Neural cell (in vitro differentiated cells): ENCODE measurements around the gene MYBPHL. TPM values are rescaled to one million over a fixed set of nuclear protein-coding genes. Genes with fewer than 3 reads are reported as not detected.

Source experiments
- H2AFZ ChIP-seq: fragments of 200-600, 300-800 bp; sonication (generic), shearing (Covaris generic); 2 replicates; pipeline ENCODE4 v1.6.0; 2014; ENCODE audit warnings: low read depth, mild to moderate bottlenecking, antibody characterized with exemption, low read length, moderate library complexity
- H3F3A ChIP-seq: fragments of 200-600 bp; shearing (Covaris generic); 2 replicates; pipeline ENCODE4 v1.6.1; 2016; ENCODE audit warnings: mild to moderate bottlenecking, moderate library complexity, mixed read lengths, antibody characterized with exemption, low read length; ENCODE audit not compliant: insufficient read depth, poor library complexity, severe bottlenecking
- H3K27ac ChIP-seq: fragments of 200-600, 300-800 bp; sonication (generic), shearing (Covaris generic); 2 replicates; pipeline ENCODE4 v1.5.1; 2014; ENCODE audit warnings: mild to moderate bottlenecking, low read length, moderate library complexity
- H3K27me3 ChIP-seq: fragments of 300-800, 200-600 bp; sonication (generic), shearing (Covaris generic); 2 replicates; pipeline ENCODE4 v1.6.0; 2014; ENCODE audit warnings: mild to moderate bottlenecking, low read depth, low read length, moderate library complexity; ENCODE audit not compliant: insufficient read depth
- H3K36me3 ChIP-seq: fragments of 300-800, 200-600 bp; sonication (generic), shearing (Covaris generic); 2 replicates; pipeline ENCODE4 v1.5.1; 2014; ENCODE audit warnings: mild to moderate bottlenecking, antibody characterized with exemption, low read length, moderate library complexity; ENCODE audit not compliant: insufficient read depth
- H3K4me2 ChIP-seq: fragments of 300-800, 200-600 bp; sonication (generic), shearing (Covaris generic); 2 replicates; pipeline ENCODE4 v1.6.0; 2014; ENCODE audit warnings: mild to moderate bottlenecking, low read length
- H3K4me3 ChIP-seq: fragments of 300-800, 200-600 bp; sonication (generic), shearing (Covaris generic); 2 replicates; pipeline ENCODE4 v1.5.1; 2014; ENCODE audit warnings: mild to moderate bottlenecking, low read length, moderate library complexity
- H3K79me2 ChIP-seq: fragments of 200-600 bp; shearing (Covaris generic); replicated peaks from 2 replicates; pipeline ENCODE4 v1.6.0; 2014; ENCODE audit warnings: mild to moderate bottlenecking, low read length, moderate library complexity; ENCODE audit not compliant: insufficient read depth
- H3K9ac ChIP-seq: fragments of 300-800, 200-600 bp; sonication (generic), shearing (Covaris generic); 2 replicates; pipeline ENCODE4 v1.6.1; 2016; ENCODE audit warnings: mild to moderate bottlenecking, low read length, mixed read lengths
- H3K9me2 ChIP-seq: fragments of 200-600 bp; shearing (Covaris generic); 2 replicates; pipeline ENCODE4 v1.6.1; 2016; ENCODE audit warnings: mild to moderate bottlenecking, low read length, mixed read lengths; ENCODE audit not compliant: insufficient read depth
- H3K9me3 ChIP-seq: fragments of 200-600, 300-800 bp; sonication (generic), shearing (Covaris generic); 2 replicates; pipeline ENCODE4 v1.6.1; 2016; ENCODE audit warnings: mild to moderate bottlenecking, mixed run types, low read length, moderate library complexity, mixed read lengths
- H4K20me1 ChIP-seq: fragments of 200-600 bp; shearing (Covaris generic); 2 replicates; pipeline ENCODE4 v1.6.1; 2016; ENCODE audit warnings: mild to moderate bottlenecking, mixed run types; ENCODE audit not compliant: insufficient read depth
- CTCF ChIP-seq: fragments of 450-650 bp; IDR thresholded peaks from 2 replicates; pipeline ENCODE4 v1.5.1; 2014; ENCODE audit warnings: antibody characterized with exemption, mild to moderate bottlenecking, moderate library complexity; ENCODE audit not compliant: poor library complexity, severe bottlenecking
- EP300 ChIP-seq: fragments of 450-650 bp; conservative IDR thresholded peaks from 2 replicates; pipeline ENCODE4 v1.6.1; 2014; ENCODE audit warnings: antibody characterized with exemption, mild to moderate bottlenecking, moderate library complexity; ENCODE audit not compliant: poor library complexity, severe bottlenecking
- EZH2 ChIP-seq: fragments of 200-600, 300-800 bp; shearing (Covaris generic), sonication (generic); IDR thresholded peaks from 2 replicates; pipeline ENCODE4 v1.6.1; 2014; ENCODE audit warnings: antibody characterized with exemption, low read length, borderline replicate concordance, mild to moderate bottlenecking; ENCODE audit not compliant: insufficient read depth, poor library complexity, severe bottlenecking
- MXI1 ChIP-seq: fragments of 450-650 bp; conservative IDR thresholded peaks from 2 replicates; pipeline ENCODE4 v1.6.1; 2014; ENCODE audit warnings: antibody characterized with exemption, mild to moderate bottlenecking; ENCODE audit not compliant: poor library complexity, severe bottlenecking
- POLR2AphosphoS5 ChIP-seq: IDR thresholded peaks from 2 replicates; pipeline ENCODE4 v1.6.1; 2012
- RAD21 ChIP-seq: fragments of 450-650 bp; conservative IDR thresholded peaks from 2 replicates; pipeline ENCODE4 v1.6.1; 2014; ENCODE audit warnings: antibody characterized with exemption, mild to moderate bottlenecking, moderate library complexity
- REST ChIP-seq: IDR thresholded peaks from 2 replicates; pipeline ENCODE4 v1.6.1; 2012; ENCODE audit warnings: borderline replicate concordance
- SMC3 ChIP-seq: fragments of 450-650 bp; conservative IDR thresholded peaks from 2 replicates; pipeline ENCODE4 v1.6.1; 2014; ENCODE audit warnings: antibody characterized with exemption, mild to moderate bottlenecking, moderate library complexity; ENCODE audit not compliant: poor library complexity
- TAF1 ChIP-seq: IDR thresholded peaks from 2 replicates; pipeline ENCODE4 v1.6.1; 2012; ENCODE audit warnings: low read depth
- polyA plus RNA-seq: library from polyadenylated mRNA; depleted of rRNA; stranded (reverse); fragments of >200 nt; gene quantifications from 2 replicates; pipeline ENCODE4 v1.2.3, GENCODE V29; 2014

Gene MYBPHL
- polyA plus RNA-seq, 1 donor from 2014 or later, result 1.6 TPM

DNA sequence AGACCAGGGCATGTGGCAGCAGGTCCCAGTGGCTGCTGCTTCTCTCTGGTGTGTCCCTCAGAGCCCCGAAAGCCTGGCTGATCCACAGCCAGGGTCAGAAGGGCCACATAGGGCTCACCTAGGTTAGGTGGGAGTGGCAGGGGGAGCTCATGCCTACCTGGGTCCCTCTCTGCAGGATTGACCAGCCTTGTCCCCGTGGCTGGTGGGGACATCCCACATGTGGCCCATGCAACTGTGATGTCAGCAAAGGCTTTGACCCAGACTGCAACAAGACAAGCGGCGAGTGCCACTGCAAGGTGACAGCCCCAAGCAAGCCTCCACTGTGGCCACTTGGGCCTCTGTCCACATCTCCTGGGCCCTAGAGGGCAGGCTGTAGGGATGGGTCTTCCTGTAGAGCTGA is 41.8 kb downstream of the MYBPHL start:
- Histone ChIP-seq H2AFZ (no peak overlapping the region), H3K27ac (no peak overlapping the region), H3F3A (no peaks in the 10 kb centered on the region), H4K20me1 (no peaks in the 10 kb centered on the region), H3K9me2 (no peaks in the 10 kb centered on the region), H3K9ac (no peak overlapping the region), H3K27me3 (no peaks in the 10 kb centered on the region), H3K9me3 (no peaks in the 10 kb centered on the region), H3K4me3 (no peak overlapping the region), H3K4me2 (no peak overlapping the region), H3K36me3 (peaks cover 12% of the 10 kb centered on the region), H3K79me2 (no peaks in the 10 kb centered on the region)
- TF ChIP-seq SMC3 (no peak), MXI1 (no peak)

DNA sequence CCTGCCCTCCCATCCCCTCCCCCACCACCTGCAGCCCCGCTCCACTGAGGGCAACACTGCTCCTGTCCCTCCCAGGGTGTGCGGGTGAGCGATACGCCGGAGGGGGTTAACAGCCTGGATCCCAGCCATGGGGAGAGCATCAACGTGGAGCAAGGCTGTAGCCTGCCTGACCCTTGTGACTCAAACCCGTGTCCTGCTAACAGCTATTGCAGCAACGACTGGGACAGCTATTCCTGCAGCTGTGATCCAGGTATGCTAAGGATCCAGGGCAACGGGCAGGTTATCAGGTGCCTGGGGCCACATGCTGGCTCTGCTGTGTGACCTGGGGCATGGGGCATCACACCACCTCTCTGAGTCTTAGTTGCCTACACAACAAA is 42.4 kb downstream of the MYBPHL start:
- Histone ChIP-seq H3K27me3 (no peaks in the 10 kb centered on the region), H3K9me2 (no peaks in the 10 kb centered on the region), H3K9ac (no peak overlapping the region), H3K36me3 (peaks cover 12% of the 10 kb centered on the region), H3K9me3 (no peaks in the 10 kb centered on the region), H2AFZ (no peak overlapping the region), H3K4me3 (no peak overlapping the region), H3F3A (no peaks in the 10 kb centered on the region), H3K27ac (no peak overlapping the region), H3K4me2 (no peak overlapping the region), H3K79me2 (no peaks in the 10 kb centered on the region), H4K20me1 (no peaks in the 10 kb centered on the region)
- TF ChIP-seq EZH2 (no peak), EP300 (no peak), REST (no peak), TAF1 (no peak), RAD21 (no peak), MXI1 (no peak), POLR2AphosphoS5 (no peak), SMC3 (no peak), CTCF (no peak)
